HG03571 (cell line): ENCODE measurements around the gene GIMAP8.
"Not testable (repeated sequence)": the region's sequence is repeated elsewhere in the genome, so short reads cannot be mapped to it uniquely, and the experiment has no call there.

Experiments used
- ATAC-seq: cut with Tn5 transposase; IDR thresholded peaks from one replicate; pipeline ENCODE4 v1.9.1; 2021; ENCODE audit not compliant: unreplicated experiment

GIMAP8 gene

GRCh38 chr7:150511048-150511447 is 60.6 kb downstream of the GIMAP8 start:
- no peak for ATAC-seq

DNA sequence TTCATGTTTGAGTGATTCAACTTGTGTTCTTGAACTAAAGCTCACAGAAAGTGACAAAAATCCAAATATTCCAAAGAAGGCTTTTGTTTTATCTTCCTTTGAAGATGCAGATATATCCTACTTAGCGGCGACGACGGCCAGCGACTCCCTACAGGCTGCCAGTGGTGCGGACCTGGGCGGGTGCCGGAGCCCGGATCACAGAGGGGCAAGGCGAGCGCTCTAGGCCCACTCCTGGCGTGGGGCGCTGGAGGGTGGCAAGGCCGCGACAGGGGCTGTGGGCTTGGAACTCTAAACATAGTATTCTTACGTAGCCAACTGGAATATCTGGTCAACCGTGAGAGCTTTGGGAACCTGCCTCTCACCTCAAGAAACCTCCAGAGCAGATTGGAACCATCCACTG is 63.3 kb downstream of the GIMAP8 start:
- no peak for ATAC-seq

DNA sequence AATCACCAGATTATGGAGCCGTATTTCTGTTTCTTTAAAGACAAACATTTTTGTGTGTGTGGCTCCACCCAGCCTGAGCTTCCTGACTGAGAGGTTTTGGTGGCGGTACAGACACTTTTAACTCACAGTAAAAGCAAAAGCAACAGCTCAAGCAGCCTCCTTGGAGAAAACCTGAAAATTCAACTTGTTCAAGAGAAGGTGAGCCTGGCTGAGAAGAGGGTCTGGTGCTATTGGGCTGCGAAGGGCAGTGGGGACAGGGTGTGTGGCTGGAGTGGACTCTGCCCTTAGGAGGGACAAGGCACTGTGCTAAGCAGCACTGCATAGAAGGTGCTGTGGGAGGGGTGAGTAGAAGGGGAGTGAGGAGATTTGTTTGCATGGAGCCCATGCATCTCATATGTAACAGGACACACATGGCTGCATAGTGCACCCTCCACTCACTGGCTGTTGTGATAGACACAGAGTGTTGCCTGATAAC is 64.4 kb downstream of the GIMAP8 start, which contains the start of gene GIMAP7:
Gene GIMAP7, plus strand, starts transcription at position 125 of the 475 bp plus-strand sequence. CDS start 5,103 bp downstream, outside the sequence.
- ATAC-seq = peak; percentile 61

GRCh38 chr7:150515248-150516147 is 65.1 kb downstream of the GIMAP8 start:
- ATAC-seq = peak; percentile 23

- no peak for ATAC-seq
Observed at GRCh38 chr7:150516956-150517745, 66.7 kb downstream of the GIMAP8 start.

DNA sequence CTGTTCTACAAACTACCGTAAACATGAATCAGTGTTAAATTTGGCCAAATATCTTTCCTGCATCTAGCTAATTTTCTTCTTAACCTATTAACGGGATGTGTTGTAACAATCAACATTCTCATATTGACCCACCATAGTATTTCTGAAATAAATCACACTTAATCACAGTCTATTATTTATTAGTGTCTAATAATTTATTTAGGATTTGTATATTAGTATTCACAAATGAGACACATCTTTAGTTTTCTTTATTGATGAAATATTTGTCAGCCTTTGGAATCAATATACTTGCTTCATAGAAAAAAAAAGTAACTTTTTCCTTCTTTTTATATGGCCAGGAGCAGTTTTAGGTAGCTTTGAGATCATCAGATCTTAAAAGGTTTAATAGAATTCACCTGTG is 68.9 kb downstream of the GIMAP8 start:
- no peak for ATAC-seq

GRCh38 chr7:150520145-150520544 is 69.7 kb downstream of the GIMAP8 start:
- no peak for ATAC-seq

DNA sequence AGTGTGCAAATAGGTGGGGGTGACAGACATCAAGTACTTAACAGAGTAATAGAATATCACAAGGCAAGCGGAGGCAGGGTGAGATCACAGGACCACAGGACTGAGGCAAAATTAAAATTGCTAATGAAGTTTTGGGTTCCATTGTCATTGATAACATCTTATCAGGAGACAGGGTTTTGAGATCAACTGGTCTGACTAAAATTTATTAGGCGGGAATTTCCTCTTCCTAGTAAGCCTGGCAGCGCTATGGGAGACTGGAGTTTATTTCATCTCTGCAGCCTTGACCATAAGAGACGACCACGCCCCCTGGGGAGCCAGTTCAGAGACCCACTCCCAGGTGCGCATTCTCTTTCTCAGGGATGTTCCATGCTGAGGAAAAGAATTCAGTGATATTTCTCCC is 72.5 kb downstream of the GIMAP8 start:
- not testable (repeated sequence) for ATAC-seq

DNA sequence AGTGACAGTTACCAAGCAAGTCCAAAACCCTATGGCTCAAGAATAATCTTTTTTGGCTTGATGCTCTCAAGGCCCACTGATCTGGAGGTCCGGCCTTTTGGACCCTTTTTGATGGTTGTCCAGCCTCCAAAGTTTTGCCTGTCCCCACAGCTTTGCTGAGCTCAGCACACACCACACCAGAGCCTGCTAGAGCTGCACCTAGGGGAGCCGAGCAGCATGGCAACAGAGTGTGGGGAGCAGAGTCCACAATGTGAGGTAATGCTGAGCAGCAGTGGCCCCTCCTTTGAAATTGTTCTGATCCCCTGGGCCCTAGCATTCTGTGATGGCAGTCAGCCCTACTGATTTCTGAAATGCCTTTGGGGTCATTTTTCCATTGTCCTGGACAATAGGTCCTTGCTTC is 73.6 kb downstream of the GIMAP8 start:
- ATAC-seq = no peak
